ENCODE results near the gene PRRC2B. TPM values are rescaled to one million over a fixed set of nuclear protein-coding genes. Genes with fewer than 3 reads are reported as not detected.
"Not testable (repeated sequence)": the region's sequence is repeated elsewhere in the genome, so short reads cannot be mapped to it uniquely, and the experiment has no call there.

PRRC2B gene
- total and polyA plus RNA-seq, 5 donors from 2014 or later, result 8.1 to 239 (median 10.0) TPM

DNA sequence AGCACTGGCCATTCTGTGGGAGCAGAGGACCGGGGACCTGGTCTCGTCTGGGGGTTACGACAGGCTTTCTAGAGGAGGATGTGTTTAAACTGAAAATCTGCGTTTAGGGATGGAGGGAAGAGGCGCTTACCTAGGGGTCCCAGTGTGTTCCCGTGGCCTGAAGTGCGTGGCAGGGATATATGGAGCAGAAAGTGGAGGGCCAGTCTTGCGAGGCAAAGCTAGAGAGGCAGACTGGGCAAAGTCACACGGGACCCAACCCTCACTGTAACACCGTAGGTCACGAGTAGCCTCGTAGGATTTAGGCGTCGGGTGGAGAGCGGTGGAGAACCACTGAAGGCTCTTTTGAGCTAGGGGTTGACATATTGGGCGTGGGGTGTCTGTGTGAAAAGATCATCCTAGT lies 76.1 kb downstream of the PRRC2B start:
- H3K27me3 Mint-ChIP-seq, result no peaks in the 10 kb centered on the region
- no peak overlapping the region for H3K4me3 ChIP-seq (ENCODE audit: low read depth, low read length)
- H3K4me3 Mint-ChIP-seq, result no peak overlapping the region

DNA sequence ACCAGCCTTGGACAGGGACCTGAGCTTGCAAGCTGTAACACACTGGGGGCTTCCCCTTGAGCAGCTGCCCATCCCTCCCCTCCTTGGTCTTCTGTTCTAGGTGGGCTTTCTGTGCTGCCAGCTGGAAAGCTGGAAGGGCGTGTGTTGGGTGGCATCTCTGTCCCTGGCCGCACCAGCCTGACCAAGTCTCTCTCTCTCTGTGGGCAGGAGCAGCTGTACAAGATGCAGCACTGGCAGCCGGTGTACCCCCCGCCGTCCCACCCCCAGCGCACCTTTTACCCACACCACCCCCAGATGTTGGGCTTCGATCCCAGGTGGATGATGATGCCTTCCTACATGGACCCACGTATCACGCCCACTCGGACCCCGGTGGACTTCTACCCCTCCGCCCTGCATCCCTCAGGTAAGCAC lies 76.7 kb downstream of the PRRC2B start:
- Histone ChIP-seq H3K4me1 (ENCODE audit: control insufficient read depth, insufficient read depth, low read length, poor library complexity, severe bottlenecking) (no peaks in the 10 kb centered on the region), H3K9me3 (ENCODE audit: control insufficient read depth in 2 of 2, low read length in 2 of 2) (no peaks in the 10 kb centered on the region), H3K27me3 (ENCODE audit: control insufficient read depth, insufficient read depth, low read length) (no peaks in the 10 kb centered on the region), H3K36me3 (ENCODE audit: control insufficient read depth, insufficient read depth, low read length) (peaks cover 93% of the 10 kb centered on the region), H3K4me3 (ENCODE audit: low read depth, low read length) (no peak overlapping the region), H3K27ac (ENCODE audit: insufficient read depth, low read length, poor library complexity, severe bottlenecking) (no peak overlapping the region)
- H3K27me3 Mint-ChIP-seq, result no peaks in the 10 kb centered on the region
- H3K4me3 Mint-ChIP-seq, result no peak overlapping the region
- H3K9me3 Mint-ChIP-seq, result no peaks in the 10 kb centered on the region
- ATAC-seq (ENCODE audit: low read depth in 2 of 2) (no peak), DNase-seq (no peak)
- no peak overlapping the region for H3K27ac Mint-ChIP-seq
- peaks cover 45% of the 10 kb centered on the region for H3K36me3 Mint-ChIP-seq
- H3K4me1 Mint-ChIP-seq, result peaks cover 0 to 11% (median 6%) of the 10 kb centered on the region in 4 donors

More for the DNA sequence above, 76.1 kb downstream of the PRRC2B start:
- no peak for ATAC-seq (ENCODE audit: low read depth in 2 of 2)
- no peaks in the 10 kb centered on the region for H3K27me3 ChIP-seq (ENCODE audit: control insufficient read depth, insufficient read depth, low read length)
- no peak overlapping the region for H3K27ac ChIP-seq (ENCODE audit: insufficient read depth, low read length, poor library complexity, severe bottlenecking)
- Mint-ChIP-seq H3K27ac (peak overlapping the region in 2 of 3 donors; percentile 11 to 60), H3K4me1 (peaks cover 0 to 15% (median 8%) of the 10 kb centered on the region in 4 donors), H3K36me3 (peaks cover 49% of the 10 kb centered on the region), H3K9me3 (no peaks in the 10 kb centered on the region)
- no peak for DNase-seq
- no peaks in the 10 kb centered on the region for H3K9me3 ChIP-seq (ENCODE audit: control insufficient read depth in 2 of 2, low read length in 2 of 2)
- H3K36me3 ChIP-seq (ENCODE audit: control insufficient read depth, insufficient read depth, low read length), result peaks cover 93% of the 10 kb centered on the region
- H3K4me1 ChIP-seq (ENCODE audit: control insufficient read depth, insufficient read depth, low read length, poor library complexity, severe bottlenecking), result no peaks in the 10 kb centered on the region

GRCh38 chr9:131472085-131472484 lies 78.2 kb downstream of the PRRC2B start:
- not testable (repeated sequence) for H3K27me3 Mint-ChIP-seq; DNase-seq; H3K4me3 ChIP-seq (ENCODE audit: low read depth, low read length); H3K27ac ChIP-seq (ENCODE audit: insufficient read depth, low read length, poor library complexity, severe bottlenecking); H3K9me3 ChIP-seq (ENCODE audit: control insufficient read depth in 2 of 2, low read length in 2 of 2); H3K4me3 Mint-ChIP-seq; H3K4me1 ChIP-seq (ENCODE audit: control insufficient read depth, insufficient read depth, low read length, poor library complexity, severe bottlenecking); H3K9me3 Mint-ChIP-seq; H3K27ac Mint-ChIP-seq; ATAC-seq (ENCODE audit: low read depth in 2 of 2); H3K27me3 ChIP-seq (ENCODE audit: control insufficient read depth, insufficient read depth, low read length)
- H3K36me3 ChIP-seq (ENCODE audit: control insufficient read depth, insufficient read depth, low read length), result peaks cover 96% of the 10 kb centered on the region
- Mint-ChIP-seq H3K4me1 (peaks cover 0 to 11% (median 6%) of the 10 kb centered on the region in 4 donors), H3K36me3 (peaks cover 39% of the 10 kb centered on the region)

DNA sequence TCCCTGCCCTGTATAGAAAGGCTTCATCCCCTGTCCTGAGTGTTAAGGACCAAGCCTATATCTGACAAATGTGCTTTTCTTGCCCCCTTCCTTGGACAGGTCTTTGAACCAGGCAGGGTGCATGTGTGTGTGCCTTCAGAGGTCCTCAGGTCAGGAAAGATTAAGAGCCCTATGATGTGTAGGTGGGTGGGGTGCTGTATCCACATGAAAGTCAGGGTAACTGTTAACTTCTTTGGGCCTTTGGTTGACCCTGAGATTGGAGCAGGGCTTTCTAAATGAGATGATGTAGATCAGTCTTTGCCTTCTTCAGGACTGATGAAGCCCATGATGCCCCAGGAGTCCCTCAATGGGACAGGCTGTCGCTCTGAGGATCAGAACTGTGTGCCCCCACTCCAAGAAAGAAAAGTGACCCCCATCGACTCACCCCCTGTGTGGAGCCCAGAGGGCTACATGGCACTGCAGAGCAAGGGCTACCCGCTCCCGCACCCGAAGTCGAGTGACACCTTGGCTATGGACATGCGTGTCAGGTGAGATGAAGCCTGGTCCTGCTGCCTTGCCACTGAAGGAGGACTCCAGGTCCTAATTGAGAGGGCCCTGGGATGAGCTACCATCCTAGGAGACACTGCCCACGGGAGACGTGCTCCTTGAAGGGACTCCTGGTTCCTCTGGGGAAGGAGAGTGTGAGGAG lies 79.5 kb downstream of the PRRC2B start:
- Histone ChIP-seq H3K27me3 (ENCODE audit: control insufficient read depth, insufficient read depth, low read length) (no peaks in the 10 kb centered on the region), H3K36me3 (ENCODE audit: control insufficient read depth, insufficient read depth, low read length) (peaks cover 96% of the 10 kb centered on the region), H3K9me3 (ENCODE audit: control insufficient read depth in 2 of 2, low read length in 2 of 2) (no peaks in the 10 kb centered on the region), H3K27ac (ENCODE audit: insufficient read depth, low read length, poor library complexity, severe bottlenecking) (no peak overlapping the region), H3K4me1 (ENCODE audit: control insufficient read depth, insufficient read depth, low read length, poor library complexity, severe bottlenecking) (no peaks in the 10 kb centered on the region), H3K4me3 (ENCODE audit: low read depth, low read length) (no peak overlapping the region)
- peak overlapping the region in 2 of 3 donors; percentile 32 to 73 for H3K27ac Mint-ChIP-seq
- no peak overlapping the region for H3K4me3 Mint-ChIP-seq
- ATAC-seq (ENCODE audit: low read depth in 2 of 2) (no peak), DNase-seq (no peak)
- peaks cover 36% of the 10 kb centered on the region for H3K36me3 Mint-ChIP-seq
- no peaks in the 10 kb centered on the region for H3K9me3 Mint-ChIP-seq
- H3K4me1 Mint-ChIP-seq, result peaks cover 0 to 11% (median 8%) of the 10 kb centered on the region in 4 donors
- H3K27me3 Mint-ChIP-seq, result no peaks in the 10 kb centered on the region

GRCh38 chr9:131473891-131474290 lies 80.0 kb downstream of the PRRC2B start:
- no peaks in the 10 kb centered on the region for H3K27me3 Mint-ChIP-seq
- no peak for ATAC-seq (ENCODE audit: low read depth in 2 of 2)
- H3K36me3 ChIP-seq (ENCODE audit: control insufficient read depth, insufficient read depth, low read length), result peaks cover 96% of the 10 kb centered on the region
- no peak for DNase-seq
- H3K4me1 Mint-ChIP-seq, result peaks cover 0 to 12% (median 8%) of the 10 kb centered on the region in 4 donors
- H3K27me3 ChIP-seq (ENCODE audit: control insufficient read depth, insufficient read depth, low read length), result no peaks in the 10 kb centered on the region
- H3K36me3 Mint-ChIP-seq, result peaks cover 39% of the 10 kb centered on the region
- H3K4me3 ChIP-seq (ENCODE audit: low read depth, low read length), result no peak overlapping the region
- no peaks in the 10 kb centered on the region for H3K9me3 Mint-ChIP-seq
- H3K4me3 Mint-ChIP-seq, result no peak overlapping the region
- no peak overlapping the region for H3K27ac Mint-ChIP-seq
- no peaks in the 10 kb centered on the region for H3K4me1 ChIP-seq (ENCODE audit: control insufficient read depth, insufficient read depth, low read length, poor library complexity, severe bottlenecking)
- no peak overlapping the region for H3K27ac ChIP-seq (ENCODE audit: insufficient read depth, low read length, poor library complexity, severe bottlenecking)
- no peaks in the 10 kb centered on the region for H3K9me3 ChIP-seq (ENCODE audit: control insufficient read depth in 2 of 2, low read length in 2 of 2)

DNA sequence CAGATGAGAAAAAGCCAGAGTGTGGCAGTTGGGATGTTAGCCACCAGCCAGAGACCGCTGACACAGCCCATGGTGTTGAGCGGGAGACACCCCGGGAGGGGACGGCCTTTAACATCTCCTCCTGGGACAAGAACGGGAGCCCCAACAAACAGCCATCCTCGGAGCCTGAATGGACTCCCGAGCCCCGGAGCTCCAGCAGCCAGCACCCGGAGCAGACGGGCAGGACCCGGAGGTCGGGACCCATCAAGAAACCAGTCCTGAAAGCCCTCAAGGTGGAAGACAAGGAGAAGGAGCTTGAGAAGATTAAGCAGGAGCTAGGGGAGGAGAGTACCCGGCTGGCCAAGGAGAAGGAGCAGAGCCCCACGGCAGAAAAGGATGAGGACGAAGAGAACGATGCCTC lies 80.8 kb downstream of the PRRC2B start:
- H3K27me3 Mint-ChIP-seq, result no peaks in the 10 kb centered on the region
- peaks cover 40% of the 10 kb centered on the region for H3K36me3 Mint-ChIP-seq
- Histone ChIP-seq H3K36me3 (ENCODE audit: control insufficient read depth, insufficient read depth, low read length) (peaks cover 97% of the 10 kb centered on the region), H3K27me3 (ENCODE audit: control insufficient read depth, insufficient read depth, low read length) (no peaks in the 10 kb centered on the region), H3K4me3 (ENCODE audit: low read depth, low read length) (no peak overlapping the region), H3K4me1 (ENCODE audit: control insufficient read depth, insufficient read depth, low read length, poor library complexity, severe bottlenecking) (no peaks in the 10 kb centered on the region), H3K27ac (ENCODE audit: insufficient read depth, low read length, poor library complexity, severe bottlenecking) (no peak overlapping the region), H3K9me3 (ENCODE audit: control insufficient read depth in 2 of 2, low read length in 2 of 2) (no peaks in the 10 kb centered on the region)
- no peaks in the 10 kb centered on the region for H3K9me3 Mint-ChIP-seq
- H3K4me1 Mint-ChIP-seq, result peaks cover 0 to 12% (median 8%) of the 10 kb centered on the region in 4 donors
- DNase-seq (no peak), ATAC-seq (ENCODE audit: low read depth in 2 of 2) (no peak)
- no peak overlapping the region for H3K4me3 Mint-ChIP-seq
- H3K27ac Mint-ChIP-seq, result peak overlapping the region in 1 of 3 donors; percentile 82

- Histone ChIP-seq H3K27ac (ENCODE audit: insufficient read depth, low read length, poor library complexity, severe bottlenecking) (no peak overlapping the region), H3K9me3 (ENCODE audit: control insufficient read depth in 2 of 2, low read length in 2 of 2) (no peaks in the 10 kb centered on the region), H3K4me1 (ENCODE audit: control insufficient read depth, insufficient read depth, low read length, poor library complexity, severe bottlenecking) (no peaks in the 10 kb centered on the region), H3K27me3 (ENCODE audit: control insufficient read depth, insufficient read depth, low read length) (no peaks in the 10 kb centered on the region), H3K36me3 (ENCODE audit: control insufficient read depth, insufficient read depth, low read length) (peaks cover 97% of the 10 kb centered on the region), H3K4me3 (ENCODE audit: low read depth, low read length) (no peak overlapping the region)
- peaks cover 0 to 11% (median 7%) of the 10 kb centered on the region in 4 donors for H3K4me1 Mint-ChIP-seq
- DNase-seq (no peak), ATAC-seq (ENCODE audit: low read depth in 2 of 2) (no peak)
- peak overlapping the region in 1 of 3 donors; percentile 82 for H3K27ac Mint-ChIP-seq
- no peaks in the 10 kb centered on the region for H3K9me3 Mint-ChIP-seq
- H3K4me3 Mint-ChIP-seq, result peak overlapping the region in 1 of 4 donors; percentile 38
- H3K27me3 Mint-ChIP-seq, result no peaks in the 10 kb centered on the region
- peaks cover 34% of the 10 kb centered on the region for H3K36me3 Mint-ChIP-seq
These were observed 81.4 kb downstream of the PRRC2B start for GRCh38 chr9:131475111-131475955.

All from CD4-positive, CD25-positive, alpha-beta regulatory T cell (primary cell).